OCI-LY3 (cell line): ENCODE results near the gene TTC39B.

Experiments
- EZH2phosphoT487 ChIP-seq: fragments of 200-600 bp; shearing (Covaris generic); IDR thresholded peaks from 2 replicates; pipeline ENCODE4 v1.6.1; 2018; ENCODE audit warnings: antibody characterized with exemption, mixed run types, low read depth
- TF ChIP-seq, protein P1 (sequence below): fragments of 200-600, 300-600 bp; sonication (generic); IDR thresholded peaks from 2 replicates; pipeline ENCODE4 v1.5.1; 2014; ENCODE audit warnings: antibody characterized with exemption, low read length, low read depth

DNA sequence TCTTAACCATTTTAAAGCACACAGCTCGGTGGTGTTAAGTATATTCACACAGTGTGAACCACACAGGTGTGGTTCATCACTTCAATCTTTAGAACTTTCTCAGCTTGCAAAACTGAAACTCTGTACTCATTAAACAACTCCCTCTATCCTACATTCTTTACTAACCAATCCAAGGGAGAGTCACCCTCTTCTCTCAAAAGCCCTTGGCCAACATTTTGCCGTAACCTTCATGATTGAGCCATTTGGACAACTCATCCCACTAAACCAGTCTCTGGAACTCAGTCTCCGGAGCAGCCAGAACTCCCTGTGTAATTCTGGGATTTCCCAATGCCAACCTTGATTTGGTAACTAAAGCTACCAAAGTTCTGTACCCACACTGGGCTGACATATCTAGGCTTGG lies 84.7 kb downstream of the TTC39B start:
- TF ChIP-seq, protein P1, sequence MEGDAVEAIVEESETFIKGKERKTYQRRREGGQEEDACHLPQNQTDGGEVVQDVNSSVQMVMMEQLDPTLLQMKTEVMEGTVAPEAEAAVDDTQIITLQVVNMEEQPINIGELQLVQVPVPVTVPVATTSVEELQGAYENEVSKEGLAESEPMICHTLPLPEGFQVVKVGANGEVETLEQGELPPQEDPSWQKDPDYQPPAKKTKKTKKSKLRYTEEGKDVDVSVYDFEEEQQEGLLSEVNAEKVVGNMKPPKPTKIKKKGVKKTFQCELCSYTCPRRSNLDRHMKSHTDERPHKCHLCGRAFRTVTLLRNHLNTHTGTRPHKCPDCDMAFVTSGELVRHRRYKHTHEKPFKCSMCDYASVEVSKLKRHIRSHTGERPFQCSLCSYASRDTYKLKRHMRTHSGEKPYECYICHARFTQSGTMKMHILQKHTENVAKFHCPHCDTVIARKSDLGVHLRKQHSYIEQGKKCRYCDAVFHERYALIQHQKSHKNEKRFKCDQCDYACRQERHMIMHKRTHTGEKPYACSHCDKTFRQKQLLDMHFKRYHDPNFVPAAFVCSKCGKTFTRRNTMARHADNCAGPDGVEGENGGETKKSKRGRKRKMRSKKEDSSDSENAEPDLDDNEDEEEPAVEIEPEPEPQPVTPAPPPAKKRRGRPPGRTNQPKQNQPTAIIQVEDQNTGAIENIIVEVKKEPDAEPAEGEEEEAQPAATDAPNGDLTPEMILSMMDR: no peak
- no peak for TF ChIP-seq EZH2phosphoT487
